Skin of body (tissue), 2 donors: ENCODE data around the gene SSNA1. TPM values are rescaled to one million over a fixed set of nuclear protein-coding genes. Genes with fewer than 3 reads are reported as not detected.

Experiments
- DNase-seq: peaks from one replicate; lab custom pipeline; 2025; lab: John Stamatoyannopoulos, UW
- total RNA-seq: library from RNA; depleted of rRNA; stranded (reverse); fragments of >200 nt; gene quantifications from one replicate; pipeline ENCODE4 v1.2.3, GENCODE V29; 2014

Gene SSNA1
- total RNA-seq, 1 donor from 2014 or later = 24.1 TPM

GRCh38 chr9:137199411-137200121, 11.1 kb downstream of the SSNA1 start:
- DNase-seq = no peak

GRCh38 chr9:137200311-137201204, 12.1 kb downstream of the SSNA1 start, which contains the start of gene TPRN:
TPRN (minus strand) TSS chr9:137200741; CDS start chr9:137200711, 30 bp downstream.
- DNase-seq = peak; percentile 95

GRCh38 chr9:137201205-137201868, 12.9 kb downstream of the SSNA1 start:
- DNase-seq = no peak

- no peak for DNase-seq
Observed at GRCh38 chr9:137202966-137203365, 14.5 kb downstream of the SSNA1 start.

- no peak for DNase-seq
Observed at GRCh38 chr9:137204731-137205125, 16.3 kb downstream of the SSNA1 start.

GRCh38 chr9:137205126-137206069, 16.9 kb downstream of the SSNA1 start, which contains the start of the genes NDOR1 and TMEM203:
NDOR1 (plus strand) TSS chr9:137205700; CDS start chr9:137205778, 78 bp downstream.
TMEM203 (minus strand) TSS chr9:137205648; CDS start chr9:137205414, 234 bp downstream.
- peak; percentile 53 for DNase-seq

- DNase-seq = no peak
Observed at GRCh38 chr9:137206602-137207001, 18.1 kb downstream of the SSNA1 start.

GRCh38 chr9:137211532-137211931, 23.1 kb downstream of the SSNA1 start:
- no peak for DNase-seq

GRCh38 chr9:137212520-137212919, 24.0 kb downstream of the SSNA1 start:
- no peak for DNase-seq

- no peak for DNase-seq
Observed at GRCh38 chr9:137213160-137214060, 24.9 kb downstream of the SSNA1 start.

GRCh38 chr9:137214620-137215019, 26.1 kb downstream of the SSNA1 start:
- no peak for DNase-seq

- no peak for DNase-seq
Observed at GRCh38 chr9:137215196-137215986, 26.9 kb downstream of the SSNA1 start.

- DNase-seq = no peak
Observed at GRCh38 chr9:137216188-137216965, 27.9 kb downstream of the SSNA1 start.

GRCh38 chr9:137217276-137218211, 29.1 kb downstream of the SSNA1 start:
- no peak for DNase-seq

- no peak for DNase-seq
Observed at GRCh38 chr9:137218212-137218753, 29.8 kb downstream of the SSNA1 start.

GRCh38 chr9:137218754-137219271, 30.3 kb downstream of the SSNA1 start:
- no peak for DNase-seq
